Astrocyte (in vitro differentiated cells and primary cell): Measurements from ENCODE around the gene ACBD7. TPM values are rescaled to one million over a fixed set of nuclear protein-coding genes. Genes with fewer than 3 reads are reported as not detected.
A peak's percentile ranks its signal among the peaks of the same experiment; 100 is the strongest.

ENCODE experiments used
- DNase-seq: peaks from one replicate; pipeline ENCODE4 v3.0.0-alpha.2; 2010; ENCODE audit warnings: low read depth
- FAIRE-seq: peaks from 2 replicates; lab custom pipeline; 2011; peaks lifted over from hg19 to GRCh38; lab: Jason Lieb, UNC
- H2AFZ ChIP-seq: 2 replicates; pipeline ENCODE4 v1.6.0; 2012; ENCODE audit warnings: low read depth, low read length, inconsistent platforms
- H3K27ac ChIP-seq: 2 replicates; pipeline ENCODE4 v1.5.1; 2011; ENCODE audit warnings: low read depth, low read length, inconsistent platforms
- H3K27me3 ChIP-seq: 2 replicates; pipeline ENCODE4 v1.6.0; 2011; ENCODE audit warnings: low read length, inconsistent platforms; ENCODE audit not compliant: insufficient read depth
- H3K36me3 ChIP-seq: 2 replicates; pipeline ENCODE4 v1.5.1; 2011; ENCODE audit warnings: low read length, inconsistent platforms; ENCODE audit not compliant: insufficient read depth
- H3K4me1 ChIP-seq: 2 replicates; pipeline ENCODE4 v1.5.1; 2011; ENCODE audit warnings: low read length, inconsistent platforms; ENCODE audit not compliant: insufficient read depth
- H3K4me2 ChIP-seq: 2 replicates; pipeline ENCODE4 v1.6.0; 2012; ENCODE audit warnings: low read length, inconsistent platforms
- H3K4me3 ChIP-seq: 2 replicates; pipeline ENCODE4 v1.5.1; 2011; ENCODE audit warnings: low read depth, mild to moderate bottlenecking, low read length, inconsistent platforms; ENCODE audit not compliant: insufficient read depth
- H3K79me2 ChIP-seq: 2 replicates; pipeline ENCODE4 v1.6.0; 2012; ENCODE audit warnings: mild to moderate bottlenecking, low read length, inconsistent platforms; ENCODE audit not compliant: insufficient read depth
- H3K9ac ChIP-seq: 2 replicates; pipeline ENCODE4 v1.6.0; 2012; ENCODE audit warnings: mild to moderate bottlenecking, low read length, inconsistent platforms
- H3K9me3 ChIP-seq: 2 replicates; pipeline ENCODE4 v1.5.1; 2012; ENCODE audit warnings: low read depth, mild to moderate bottlenecking, low read length, inconsistent platforms; ENCODE audit not compliant: insufficient read depth
- H4K20me1 ChIP-seq: 2 replicates; pipeline ENCODE4 v1.6.0; 2012; ENCODE audit warnings: low read length, inconsistent platforms; ENCODE audit not compliant: insufficient read depth
- H3K27ac Mint-ChIP-seq: one replicate; pipeline ENCODE4 v1.8.0; 2021; ENCODE audit warnings: mild to moderate bottlenecking, mixed read lengths; ENCODE audit not compliant: unreplicated experiment
- H3K27me3 Mint-ChIP-seq: one replicate; pipeline ENCODE4 v1.8.0; 2021; ENCODE audit warnings: low read depth, mixed read lengths; ENCODE audit not compliant: unreplicated experiment
- H3K36me3 Mint-ChIP-seq: one replicate; pipeline ENCODE4 v1.8.0; 2021; ENCODE audit warnings: low read depth, mixed read lengths; ENCODE audit not compliant: unreplicated experiment
- H3K4me1 Mint-ChIP-seq: one replicate; pipeline ENCODE4 v1.8.0; 2021; ENCODE audit warnings: low read depth, mixed read lengths; ENCODE audit not compliant: unreplicated experiment
- H3K4me3 Mint-ChIP-seq: one replicate; pipeline ENCODE4 v1.8.0; 2021; ENCODE audit warnings: mild to moderate bottlenecking, moderate library complexity, mixed read lengths; ENCODE audit not compliant: unreplicated experiment
- H3K9me3 Mint-ChIP-seq: one replicate; pipeline ENCODE4 v1.8.0; 2021; ENCODE audit warnings: mild to moderate bottlenecking, mixed read lengths; ENCODE audit not compliant: unreplicated experiment
- EZH2 ChIP-seq: IDR thresholded peaks from 2 replicates; pipeline ENCODE4 v1.6.1; 2012; ENCODE audit warnings: mild to moderate bottlenecking, low read length, inconsistent platforms; ENCODE audit not compliant: insufficient read depth
- total RNA-seq: library from RNA; stranded (reverse); gene quantifications from 2 replicates; pipeline ENCODE4 v1.2.1, GENCODE V29; 2021
- TF ChIP-seq, protein P1 (sequence below): IDR thresholded peaks from 2 replicates; pipeline ENCODE4 v1.5.1; 2011; ENCODE audit warnings: low read depth, mild to moderate bottlenecking, inconsistent platforms, low read length, moderate library complexity; ENCODE audit not compliant: insufficient read depth

Gene ACBD7
- total RNA-seq, 1 donor from 2014 or later = 0.79 TPM

DNA sequence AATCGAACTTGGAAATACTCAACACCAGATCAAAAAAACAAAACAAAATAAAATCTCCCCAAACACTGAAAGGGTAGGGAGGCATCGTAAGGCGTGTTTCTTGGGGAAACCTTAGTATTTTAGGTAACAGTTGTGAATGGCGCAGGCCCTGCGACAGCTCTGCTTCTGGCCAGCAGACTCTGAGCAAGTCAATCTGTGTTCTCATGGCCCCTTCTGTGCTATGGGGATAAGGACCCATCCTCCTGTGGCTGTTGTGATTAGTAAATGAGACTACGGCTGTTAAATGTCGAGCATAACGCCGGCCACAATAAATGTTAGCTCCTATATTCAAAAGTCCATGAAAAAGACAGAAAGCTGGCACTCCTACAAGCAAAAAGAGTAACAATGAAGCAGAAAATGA lies 35.6 kb upstream of the ACBD7 start:
- peak overlapping the region; percentile 10 for H3K4me2 ChIP-seq
- H3K36me3 Mint-ChIP-seq = peaks cover 18% of the 10 kb centered on the region

DNA sequence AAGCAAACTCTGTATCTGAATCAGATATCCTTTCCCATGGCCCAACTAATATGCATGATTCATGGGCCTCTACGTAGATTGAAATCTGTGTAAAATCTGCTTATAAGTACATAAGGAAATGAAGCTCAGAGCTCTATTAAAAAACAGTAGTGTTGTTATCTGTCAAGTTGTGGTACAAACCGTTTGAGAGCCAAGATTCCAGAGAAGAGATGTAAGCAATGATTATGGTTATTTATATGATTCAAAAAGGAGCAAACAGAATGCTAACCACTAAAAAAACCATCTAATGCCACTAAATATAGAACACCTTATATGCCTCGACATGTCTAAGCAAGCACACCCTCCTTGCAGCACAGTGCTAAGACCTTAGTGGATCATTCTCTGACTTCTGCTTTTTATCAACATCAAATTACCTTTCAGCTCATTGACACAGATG lies 35.2 kb upstream of the ACBD7 start:
- H3K4me1 ChIP-seq = peaks cover 4% of the 10 kb centered on the region
- H3K79me2 ChIP-seq = no peaks in the 10 kb centered on the region
- H3K9me3 Mint-ChIP-seq = no peaks in the 10 kb centered on the region
- peaks cover 5% of the 10 kb centered on the region for H3K4me1 Mint-ChIP-seq
- peak overlapping the region; percentile 10 for H3K4me2 ChIP-seq
- no peak overlapping the region for H3K4me3 ChIP-seq
- no peak overlapping the region for H3K4me3 Mint-ChIP-seq
- H3K27me3 Mint-ChIP-seq = no peaks in the 10 kb centered on the region
- no peaks in the 10 kb centered on the region for H3K27me3 ChIP-seq
- peak overlapping the region; percentile 36 for H3K9ac ChIP-seq
- DNase-seq (peak; percentile 91), FAIRE-seq (no peak)
- peak overlapping the region; percentile 17 for H3K27ac Mint-ChIP-seq
- peaks cover 18% of the 10 kb centered on the region for H3K36me3 ChIP-seq
- peaks cover 21% of the 10 kb centered on the region for H3K36me3 Mint-ChIP-seq
- no peaks in the 10 kb centered on the region for H3K9me3 ChIP-seq
- H2AFZ ChIP-seq = no peak overlapping the region
- no peak for TF ChIP-seq EZH2
- no peaks in the 10 kb centered on the region for H4K20me1 ChIP-seq
- H3K27ac ChIP-seq = peak overlapping the region; percentile 69

More for the DNA sequence above, 35.6 kb upstream of the ACBD7 start:
- H4K20me1 ChIP-seq = no peaks in the 10 kb centered on the region
- H3K27me3 Mint-ChIP-seq = no peaks in the 10 kb centered on the region
- H3K36me3 ChIP-seq = peaks cover 14% of the 10 kb centered on the region
- H3K4me1 Mint-ChIP-seq = peaks cover 5% of the 10 kb centered on the region
- H3K4me3 Mint-ChIP-seq = no peak overlapping the region
- H2AFZ ChIP-seq = no peak overlapping the region
- no peaks in the 10 kb centered on the region for H3K9me3 ChIP-seq
- peak overlapping the region; percentile 36 for H3K9ac ChIP-seq
- TF ChIP-seq, protein P1, sequence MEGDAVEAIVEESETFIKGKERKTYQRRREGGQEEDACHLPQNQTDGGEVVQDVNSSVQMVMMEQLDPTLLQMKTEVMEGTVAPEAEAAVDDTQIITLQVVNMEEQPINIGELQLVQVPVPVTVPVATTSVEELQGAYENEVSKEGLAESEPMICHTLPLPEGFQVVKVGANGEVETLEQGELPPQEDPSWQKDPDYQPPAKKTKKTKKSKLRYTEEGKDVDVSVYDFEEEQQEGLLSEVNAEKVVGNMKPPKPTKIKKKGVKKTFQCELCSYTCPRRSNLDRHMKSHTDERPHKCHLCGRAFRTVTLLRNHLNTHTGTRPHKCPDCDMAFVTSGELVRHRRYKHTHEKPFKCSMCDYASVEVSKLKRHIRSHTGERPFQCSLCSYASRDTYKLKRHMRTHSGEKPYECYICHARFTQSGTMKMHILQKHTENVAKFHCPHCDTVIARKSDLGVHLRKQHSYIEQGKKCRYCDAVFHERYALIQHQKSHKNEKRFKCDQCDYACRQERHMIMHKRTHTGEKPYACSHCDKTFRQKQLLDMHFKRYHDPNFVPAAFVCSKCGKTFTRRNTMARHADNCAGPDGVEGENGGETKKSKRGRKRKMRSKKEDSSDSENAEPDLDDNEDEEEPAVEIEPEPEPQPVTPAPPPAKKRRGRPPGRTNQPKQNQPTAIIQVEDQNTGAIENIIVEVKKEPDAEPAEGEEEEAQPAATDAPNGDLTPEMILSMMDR = no peak
- TF ChIP-seq EZH2 = no peak
- no peaks in the 10 kb centered on the region for H3K9me3 Mint-ChIP-seq
- peak overlapping the region; percentile 17 for H3K27ac Mint-ChIP-seq
- no peaks in the 10 kb centered on the region for H3K27me3 ChIP-seq
- DNase-seq = no peak
- no peaks in the 10 kb centered on the region for H3K79me2 ChIP-seq
- peaks cover 4% of the 10 kb centered on the region for H3K4me1 ChIP-seq
- no peak overlapping the region for H3K4me3 ChIP-seq
- H3K27ac ChIP-seq = peak overlapping the region; percentile 69
- no peak for FAIRE-seq

DNA sequence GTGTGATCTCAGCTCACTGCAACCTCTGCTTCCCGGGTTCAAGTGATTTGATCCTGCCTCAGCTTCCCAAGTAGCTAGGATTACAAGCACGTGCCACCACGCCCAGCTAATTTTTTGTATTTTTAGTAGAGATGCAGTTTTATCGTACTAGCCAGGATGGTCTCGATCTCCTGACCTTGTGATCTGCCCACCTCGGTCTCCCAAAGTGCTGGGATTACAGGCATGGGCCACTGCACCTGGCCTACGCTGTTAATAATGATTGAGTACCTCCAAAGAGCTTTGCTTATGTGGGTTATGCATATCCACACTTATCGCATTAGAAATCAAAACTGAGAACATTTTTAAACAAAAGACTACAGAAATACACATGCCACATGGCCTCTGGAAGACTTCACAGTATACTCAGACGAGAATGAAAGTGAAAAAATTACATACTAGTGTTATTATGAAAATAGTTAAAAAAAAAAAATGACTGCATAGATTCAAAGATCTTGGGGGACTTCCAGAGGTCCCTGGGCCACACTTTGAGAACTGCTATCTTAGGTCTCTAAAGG lies 34.0 kb upstream of the ACBD7 start:
- Histone ChIP-seq H3K9me3 (no peaks in the 10 kb centered on the region), H3K9ac (no peak overlapping the region), H3K79me2 (no peaks in the 10 kb centered on the region), H3K4me3 (no peak overlapping the region), H4K20me1 (no peaks in the 10 kb centered on the region), H2AFZ (no peak overlapping the region), H3K36me3 (peaks cover 24% of the 10 kb centered on the region), H3K27me3 (no peaks in the 10 kb centered on the region), H3K4me1 (peaks cover 4% of the 10 kb centered on the region), H3K4me2 (no peak overlapping the region), H3K27ac (peak overlapping the region; percentile 69)
- H3K4me3 Mint-ChIP-seq = no peak overlapping the region
- no peak for DNase-seq
- H3K9me3 Mint-ChIP-seq = no peaks in the 10 kb centered on the region
- H3K27ac Mint-ChIP-seq = no peak overlapping the region
- peaks cover 21% of the 10 kb centered on the region for H3K36me3 Mint-ChIP-seq
- TF ChIP-seq EZH2 = no peak
- TF ChIP-seq, protein P1 = no peak
- H3K4me1 Mint-ChIP-seq = peaks cover 5% of the 10 kb centered on the region
- no peaks in the 10 kb centered on the region for H3K27me3 Mint-ChIP-seq
- no peak for FAIRE-seq
